Measurements from ENCODE around the gene RPL34.

DNA sequence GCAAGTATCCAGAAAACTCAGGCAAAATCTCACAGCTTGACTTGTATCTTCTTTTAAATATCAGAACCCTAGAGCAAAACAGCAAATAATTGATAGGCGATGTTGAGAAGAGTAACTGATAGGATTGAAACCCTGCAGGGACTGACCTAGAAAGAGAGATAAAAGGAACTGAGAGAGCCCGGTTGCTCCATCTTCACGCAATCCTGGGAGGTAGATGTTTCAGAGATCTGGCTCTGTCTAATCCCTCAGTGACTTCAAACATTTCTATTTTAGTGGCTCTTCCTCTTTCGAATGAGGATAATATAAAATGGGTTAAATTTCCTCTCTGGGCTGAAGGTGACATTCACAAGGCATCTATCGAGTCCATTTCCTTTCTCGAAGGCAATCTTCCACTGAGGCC, 39.3 kb upstream of the RPL34 start:
- TF ChIP-seq, protein P1, sequence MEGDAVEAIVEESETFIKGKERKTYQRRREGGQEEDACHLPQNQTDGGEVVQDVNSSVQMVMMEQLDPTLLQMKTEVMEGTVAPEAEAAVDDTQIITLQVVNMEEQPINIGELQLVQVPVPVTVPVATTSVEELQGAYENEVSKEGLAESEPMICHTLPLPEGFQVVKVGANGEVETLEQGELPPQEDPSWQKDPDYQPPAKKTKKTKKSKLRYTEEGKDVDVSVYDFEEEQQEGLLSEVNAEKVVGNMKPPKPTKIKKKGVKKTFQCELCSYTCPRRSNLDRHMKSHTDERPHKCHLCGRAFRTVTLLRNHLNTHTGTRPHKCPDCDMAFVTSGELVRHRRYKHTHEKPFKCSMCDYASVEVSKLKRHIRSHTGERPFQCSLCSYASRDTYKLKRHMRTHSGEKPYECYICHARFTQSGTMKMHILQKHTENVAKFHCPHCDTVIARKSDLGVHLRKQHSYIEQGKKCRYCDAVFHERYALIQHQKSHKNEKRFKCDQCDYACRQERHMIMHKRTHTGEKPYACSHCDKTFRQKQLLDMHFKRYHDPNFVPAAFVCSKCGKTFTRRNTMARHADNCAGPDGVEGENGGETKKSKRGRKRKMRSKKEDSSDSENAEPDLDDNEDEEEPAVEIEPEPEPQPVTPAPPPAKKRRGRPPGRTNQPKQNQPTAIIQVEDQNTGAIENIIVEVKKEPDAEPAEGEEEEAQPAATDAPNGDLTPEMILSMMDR (conservative IDR thresholded peaks at IDR 0.05 in 1 of 2, IDR thresholded peaks at IDR 0.05 in 1 of 2; ENCODE audit: extremely low read depth in 1 of 2, insufficient read depth in 1 of 2, low read depth in 1 of 2, low read length in 2 of 2) = no peak
- no peak for TF ChIP-seq EZH2 (IDR thresholded peaks at IDR 0.05; ENCODE audit: borderline replicate concordance, low read length)
